Duodenal mucosa (tissue), 2 donors: ENCODE measurements around the gene PLCB4.

Source experiments
- H3K27ac ChIP-seq: one replicate; pipeline ENCODE4 v1.7.0; 2013; ENCODE audit warnings: low read depth, low read length
- H3K27me3 ChIP-seq, 2 donors: one replicate each; pipeline ENCODE4 v1.7.0; 2013; ENCODE audit warnings: low read length in 2 of 2, control low read depth in 1 of 2; ENCODE audit not compliant: insufficient read depth in 2 of 2, control insufficient read depth in 1 of 2
- H3K36me3 ChIP-seq, 2 donors: one replicate each; pipeline ENCODE4 v1.7.0; 2013; ENCODE audit warnings: low read length in 2 of 2, control low read depth in 1 of 2; ENCODE audit not compliant: insufficient read depth in 2 of 2, control insufficient read depth in 1 of 2
- H3K4me1 ChIP-seq, 2 donors: one replicate each; pipeline ENCODE4 v1.7.0; 2013; ENCODE audit warnings: low read length in 2 of 2, control low read depth in 1 of 2; ENCODE audit not compliant: insufficient read depth in 2 of 2, control insufficient read depth in 1 of 2
- H3K4me3 ChIP-seq, 2 donors: one replicate each; pipeline ENCODE4 v1.7.0; 2013; ENCODE audit warnings: low read length in 2 of 2, low read depth in 1 of 2
- H3K9ac ChIP-seq, 2 donors: one replicate each; pipeline ENCODE4 v1.7.0; 2013; ENCODE audit warnings: low read length in 2 of 2, low read depth in 1 of 2
- H3K9me3 ChIP-seq, 2 donors: one replicate each; pipeline ENCODE4 v1.7.0; 2013; ENCODE audit warnings: low read length in 2 of 2, control low read depth in 1 of 2; ENCODE audit not compliant: control insufficient read depth in 1 of 2

Gene PLCB4

DNA sequence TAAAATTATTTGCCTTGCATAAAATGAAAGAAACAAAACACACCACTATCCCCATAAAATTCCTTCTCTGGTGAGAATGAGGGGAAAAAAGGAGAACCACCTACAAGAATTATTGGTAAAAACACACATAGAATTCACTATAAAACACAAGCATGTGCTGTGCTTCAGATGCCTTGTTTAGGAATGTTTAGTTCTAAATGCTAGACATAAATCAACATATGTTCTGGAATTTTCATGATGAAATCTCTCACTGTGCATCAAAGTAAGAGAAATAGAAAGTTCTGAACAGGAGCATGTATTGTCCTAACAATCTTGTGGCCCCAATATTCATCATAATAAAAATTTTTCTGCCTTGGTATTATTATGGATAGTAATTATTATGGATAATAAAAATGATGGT lies 111.0 kb downstream of the PLCB4 start:
- H3K4me3 ChIP-seq, result no peak overlapping the region
- no peak overlapping the region for H3K27ac ChIP-seq
- no peaks in the 10 kb centered on the region for H3K4me1 ChIP-seq
- no peaks in the 10 kb centered on the region for H3K36me3 ChIP-seq
- H3K9me3 ChIP-seq, result no peaks in the 10 kb centered on the region
- no peaks in the 10 kb centered on the region for H3K27me3 ChIP-seq
- no peak overlapping the region for H3K9ac ChIP-seq

- H3K27me3 ChIP-seq, result no peaks in the 10 kb centered on the region
- no peaks in the 10 kb centered on the region for H3K9me3 ChIP-seq
- H3K4me3 ChIP-seq, result no peak overlapping the region
- no peaks in the 10 kb centered on the region for H3K36me3 ChIP-seq
- no peaks in the 10 kb centered on the region for H3K4me1 ChIP-seq
- H3K9ac ChIP-seq, result no peak overlapping the region
- H3K27ac ChIP-seq, result no peak overlapping the region
These were observed 111.8 kb downstream of the PLCB4 start for GRCh38 chr20:9180481-9181257.

- H3K4me1 ChIP-seq, result no peaks in the 10 kb centered on the region
- H3K27ac ChIP-seq, result no peak overlapping the region
- H3K36me3 ChIP-seq, result no peaks in the 10 kb centered on the region
- H3K9me3 ChIP-seq, result no peaks in the 10 kb centered on the region
- no peak overlapping the region for H3K4me3 ChIP-seq
- H3K27me3 ChIP-seq, result no peaks in the 10 kb centered on the region
- no peak overlapping the region for H3K9ac ChIP-seq
These were observed 116.6 kb downstream of the PLCB4 start for GRCh38 chr20:9185511-9185910.

DNA sequence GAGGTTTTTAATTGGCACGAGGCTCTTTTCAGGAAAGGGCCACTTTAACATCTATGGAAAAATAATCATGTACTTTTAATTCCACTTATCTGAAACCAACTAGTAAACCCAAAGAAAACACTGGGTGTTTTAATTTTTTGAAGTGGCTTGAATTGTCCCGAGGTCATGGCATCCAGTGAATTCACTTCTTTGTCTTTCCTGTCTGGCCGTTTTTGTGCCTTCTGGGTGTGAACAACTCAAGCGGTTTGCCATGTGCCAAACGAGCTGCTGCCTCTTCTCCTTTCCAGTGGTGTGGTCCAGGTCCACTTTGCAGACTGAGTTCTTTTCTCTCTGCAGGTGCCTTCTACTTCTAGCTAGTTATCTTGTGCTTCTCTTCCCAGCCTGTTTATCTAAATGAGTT lies 117.5 kb downstream of the PLCB4 start:
- no peaks in the 10 kb centered on the region for H3K36me3 ChIP-seq
- no peak overlapping the region for H3K27ac ChIP-seq
- no peaks in the 10 kb centered on the region for H3K27me3 ChIP-seq
- H3K9ac ChIP-seq, result no peak overlapping the region
- no peak overlapping the region for H3K4me3 ChIP-seq
- H3K9me3 ChIP-seq, result no peaks in the 10 kb centered on the region
- no peaks in the 10 kb centered on the region for H3K4me1 ChIP-seq

DNA sequence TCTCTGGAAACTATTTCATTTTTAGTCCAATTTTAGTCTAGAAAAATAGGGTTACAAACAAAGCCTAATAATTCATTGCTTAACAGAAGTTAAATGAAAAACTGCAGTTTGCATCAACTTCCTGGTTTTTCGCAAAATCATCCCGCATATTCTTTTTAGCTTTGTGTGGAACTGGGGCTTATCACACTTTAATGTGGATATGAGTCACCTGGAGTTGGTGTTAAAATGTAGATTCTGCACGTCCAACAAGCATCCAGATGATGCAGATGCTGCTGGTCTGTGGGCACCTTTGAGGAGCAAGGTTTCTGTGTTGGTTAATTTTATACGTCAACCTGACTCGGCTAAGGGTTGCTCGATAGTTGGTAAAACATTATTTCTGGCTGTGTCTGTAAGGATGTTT lies 126.1 kb downstream of the PLCB4 start:
- Histone ChIP-seq H3K4me3 (no peak overlapping the region), H3K9me3 (no peaks in the 10 kb centered on the region)

DNA sequence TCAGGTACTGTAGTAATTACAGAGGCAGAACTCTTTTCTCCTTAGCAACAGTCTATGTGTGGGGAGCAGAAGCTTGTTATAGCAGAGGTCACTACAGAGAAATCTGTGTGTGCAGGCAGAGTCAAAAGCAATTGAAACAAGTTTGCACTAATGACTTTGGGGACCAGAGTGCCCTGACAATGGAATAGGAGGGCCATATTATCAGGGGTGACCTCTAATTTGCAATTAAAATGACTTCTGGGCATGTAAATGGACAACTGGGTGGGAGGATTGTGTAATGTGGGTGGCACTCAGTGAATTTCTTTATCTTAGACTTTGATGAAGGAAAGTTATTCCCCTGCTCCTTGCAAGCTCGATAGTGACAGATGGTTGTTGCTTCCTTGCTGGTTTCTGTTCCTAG lies 127.2 kb downstream of the PLCB4 start:
- Histone ChIP-seq H3K27ac (no peak overlapping the region), H3K36me3 (no peaks in the 10 kb centered on the region), H3K4me1 (no peaks in the 10 kb centered on the region), H3K9ac (no peak overlapping the region), H3K4me3 (no peak overlapping the region), H3K9me3 (no peaks in the 10 kb centered on the region), H3K27me3 (no peaks in the 10 kb centered on the region)

More for the DNA sequence above, 126.1 kb downstream of the PLCB4 start:
- no peaks in the 10 kb centered on the region for H3K4me1 ChIP-seq
- H3K27ac ChIP-seq, result no peak overlapping the region
- H3K27me3 ChIP-seq, result no peaks in the 10 kb centered on the region
- no peak overlapping the region for H3K9ac ChIP-seq
- no peaks in the 10 kb centered on the region for H3K36me3 ChIP-seq

- Histone ChIP-seq H3K9me3 (no peaks in the 10 kb centered on the region), H3K4me1 (no peaks in the 10 kb centered on the region), H3K9ac (no peak overlapping the region), H3K4me3 (no peak overlapping the region), H3K36me3 (no peaks in the 10 kb centered on the region), H3K27me3 (no peaks in the 10 kb centered on the region), H3K27ac (no peak overlapping the region)
These were observed 129.6 kb downstream of the PLCB4 start for GRCh38 chr20:9198460-9198859.

- Histone ChIP-seq H3K4me3 (no peak overlapping the region), H3K27ac (no peak overlapping the region), H3K36me3 (no peaks in the 10 kb centered on the region), H3K27me3 (no peaks in the 10 kb centered on the region), H3K9ac (no peak overlapping the region), H3K4me1 (no peaks in the 10 kb centered on the region), H3K9me3 (no peaks in the 10 kb centered on the region)
These were observed 131.3 kb downstream of the PLCB4 start for GRCh38 chr20:9200196-9200595.

GRCh38 chr20:9200620-9201019 lies 131.7 kb downstream of the PLCB4 start:
- no peaks in the 10 kb centered on the region for H3K27me3 ChIP-seq
- no peaks in the 10 kb centered on the region for H3K9me3 ChIP-seq
- H3K27ac ChIP-seq, result no peak overlapping the region
- H3K9ac ChIP-seq, result no peak overlapping the region
- H3K36me3 ChIP-seq, result no peaks in the 10 kb centered on the region
- no peaks in the 10 kb centered on the region for H3K4me1 ChIP-seq
- H3K4me3 ChIP-seq, result no peak overlapping the region

DNA sequence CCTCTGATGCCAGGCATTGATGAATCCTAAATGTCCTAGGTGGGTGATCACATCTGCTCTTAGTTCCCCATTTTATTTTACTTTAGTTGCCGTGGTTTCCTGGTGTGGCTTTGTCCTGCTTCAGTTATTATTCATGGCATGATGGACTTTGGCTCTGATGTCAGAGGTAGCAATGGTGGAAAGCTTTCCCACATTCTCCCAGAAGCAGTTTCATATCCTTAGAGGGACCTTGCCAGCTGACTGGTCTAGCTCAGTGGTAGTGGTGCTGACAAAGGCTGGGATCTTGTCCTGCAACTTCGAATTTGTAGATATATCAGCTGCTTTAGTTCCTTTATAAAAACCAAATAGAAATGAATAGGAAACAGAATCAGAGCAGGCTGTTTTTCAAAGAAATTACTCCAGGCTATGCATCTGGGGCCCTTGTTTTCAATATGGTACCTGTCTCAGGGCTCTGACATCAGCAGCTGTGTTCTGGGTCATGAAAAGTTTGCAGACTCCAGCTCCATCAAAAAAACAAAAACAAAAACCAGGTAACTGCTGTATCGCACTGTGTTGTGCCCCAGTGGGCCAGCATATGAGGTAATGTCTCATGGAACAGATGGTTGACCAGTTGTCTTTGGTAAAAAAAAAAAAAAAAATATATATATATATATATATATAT lies 133.7 kb downstream of the PLCB4 start:
- H3K4me3 ChIP-seq, result no peak overlapping the region
- H3K36me3 ChIP-seq, result no peaks in the 10 kb centered on the region
- H3K9ac ChIP-seq, result no peak overlapping the region
- H3K27ac ChIP-seq, result no peak overlapping the region
- no peaks in the 10 kb centered on the region for H3K9me3 ChIP-seq
- H3K4me1 ChIP-seq, result no peaks in the 10 kb centered on the region
- no peaks in the 10 kb centered on the region for H3K27me3 ChIP-seq
